B cell (primary cell): ENCODE results near the gene RALY. TPM values are rescaled to one million over a fixed set of nuclear protein-coding genes. Genes with fewer than 3 reads are reported as not detected.

Experiments
- ATAC-seq: fragments of 200-7000 bp; cut with Tn5 transposase; one replicate; pipeline ENCODE4 v1.10.0; 2021; ENCODE audit warnings: low read depth, mild to moderate bottlenecking, moderate number of reproducible peaks, moderate library complexity
- CTCF ChIA-PET: fragments of 350-600 bp; sonication (Branson Sonifier 250); formaldehyde crosslinking; loops from one replicate; lab custom pipeline; 2021; ENCODE audit warnings: antibody characterized with exemption, inconsistent platforms; lab: Charles Lee
- POLR2A ChIA-PET: fragments of 350-600 bp; sonication (Branson Sonifier 250); formaldehyde crosslinking; loops from one replicate; lab custom pipeline; 2021; ENCODE audit warnings: antibody characterized with exemption; lab: Charles Lee
- DNase-seq: peaks from one replicate; pipeline ENCODE4 v3.0.0; 2013
- H2AFZ ChIP-seq: 2 replicates; pipeline ENCODE4 v1.6.1; 2012; ENCODE audit warnings: mild to moderate bottlenecking, low read depth, low read length; ENCODE audit not compliant: insufficient read depth, poor library complexity, severe bottlenecking
- H3K27ac ChIP-seq, 2 donors: 1 replicate in 1 of 2; 2 replicates in 1 of 2; pipeline ENCODE4 v1.5.1; 2012 to 2013; ENCODE audit warnings: low read length in 2 of 2, mild to moderate bottlenecking in 2 of 2, moderate library complexity in 1 of 2
- H3K27me3 ChIP-seq, 4 experiments: fragments of 200-600 bp in 1 of 4; sonication (generic) in 1 of 4; replicated peaks in 1 of 4; 1 replicate in 2 of 4; 2 replicates in 2 of 4; pipeline versions ENCODE4 v1.6.1 to v1.7.0; 2013 to 2016; ENCODE audit warnings: low read length in 3 of 4, mild to moderate bottlenecking in 2 of 4, mixed read lengths in 1 of 4, moderate library complexity in 1 of 4; ENCODE audit not compliant: insufficient read depth in 4 of 4, control insufficient read depth in 3 of 4; ENCODE audit errors: control extremely low read depth in 1 of 4
- H3K36me3 ChIP-seq, 2 experiments: replicated peaks in 1 of 2; 1 replicate in 1 of 2; 2 replicates in 1 of 2; pipeline versions ENCODE4 v1.6.1 to v1.7.1; 2013; ENCODE audit warnings: low read length in 1 of 2; ENCODE audit not compliant: insufficient read depth in 2 of 2, control insufficient read depth in 1 of 2; ENCODE audit errors: control extremely low read depth in 1 of 2, extremely low read depth in 1 of 2
- H3K4me1 ChIP-seq, 2 donors: fragments of 200-600 bp in 1 of 2; sonication (generic) in 1 of 2; 1 replicate in 1 of 2; 2 replicates in 1 of 2; pipeline versions ENCODE4 v1.5.1 to v1.6.1; 2013 to 2017; ENCODE audit warnings: low read length in 2 of 2; ENCODE audit not compliant: control insufficient read depth in 2 of 2, insufficient read depth in 2 of 2
- H3K4me2 ChIP-seq: replicated peaks from 2 replicates; pipeline ENCODE3; 2012; ENCODE audit warnings: mild to moderate bottlenecking, low read depth, low read length; ENCODE audit not compliant: poor library complexity, severe bottlenecking
- H3K4me3 ChIP-seq, 5 experiments: fragments of 200-600 bp in 1 of 5; sonication (generic) in 1 of 5; 1 replicate in 3 of 5; 2 replicates in 2 of 5; pipeline versions ENCODE4 v1.5.1 to v1.7.0; 2011 to 2016; ENCODE audit warnings: low read length in 4 of 5, mild to moderate bottlenecking in 4 of 5, low read depth in 2 of 5, control low read depth in 1 of 5, moderate library complexity in 1 of 5; ENCODE audit not compliant: insufficient read depth in 1 of 5; ENCODE audit errors: control extremely low read depth in 1 of 5, extremely low read depth in 1 of 5
- H3K79me2 ChIP-seq: fragments of 200-600 bp; sonication (generic); one replicate; pipeline ENCODE4 v1.6.0; 2016; ENCODE audit warnings: low read length; ENCODE audit not compliant: control insufficient read depth, insufficient read depth
- H3K9ac ChIP-seq: fragments of 200-600 bp; sonication (generic); 2 replicates; pipeline ENCODE4 v1.6.1; 2017; ENCODE audit warnings: mild to moderate bottlenecking, low read length, moderate library complexity
- H3K9me3 ChIP-seq, 3 donors: one replicate each; pipeline versions ENCODE4 v1.6.1 to v1.7.1; 2013; ENCODE audit warnings: low read length in 2 of 3; ENCODE audit not compliant: control insufficient read depth in 2 of 3, insufficient read depth in 1 of 3; ENCODE audit errors: control extremely low read depth in 1 of 3
- H4K20me1 ChIP-seq: 2 replicates; pipeline ENCODE4 v1.6.0; 2012; ENCODE audit warnings: mild to moderate bottlenecking, low read length; ENCODE audit not compliant: insufficient read depth, control insufficient read depth, poor library complexity, severe bottlenecking
- H3K27ac Mint-ChIP-seq: one replicate; pipeline ENCODE4 v1.8.0; 2021; ENCODE audit warnings: mixed read lengths
- H3K27me3 Mint-ChIP-seq: one replicate; pipeline ENCODE4 v1.8.0; 2021; ENCODE audit warnings: mixed read lengths
- H3K4me1 Mint-ChIP-seq: one replicate; pipeline ENCODE4 v1.8.0; 2021; ENCODE audit warnings: mixed read lengths
- H3K4me3 Mint-ChIP-seq: one replicate; pipeline ENCODE4 v1.8.0; 2021; ENCODE audit warnings: mixed read lengths
- H3K9me3 Mint-ChIP-seq: one replicate; pipeline ENCODE4 v1.8.0; 2022; ENCODE audit warnings: mixed read lengths; ENCODE audit not compliant: insufficient read depth
- EZH2 ChIP-seq: IDR thresholded peaks from 2 replicates; pipeline ENCODE4 v1.6.1; 2012; ENCODE audit warnings: borderline replicate concordance, low read depth, mild to moderate bottlenecking, moderate library complexity, low read length; ENCODE audit not compliant: insufficient read depth, poor library complexity, severe bottlenecking
- WGBS: methylation state at CpG from one replicate; pipeline ENCODE4 v1.1.5; 2013; ENCODE audit warnings: missing lambda C conversion rate; ENCODE audit not compliant: insufficient coverage; 5-methylcytosine and 5-hydroxymethylcytosine counted together
- intact Hi-C: fragments of 100-400 bp; cut with micrococcal nuclease; formaldehyde crosslinking; loops from one replicate; pipeline ENCODE4 v1.10.0; 2022
- polyA plus RNA-seq: library from polyadenylated mRNA; depleted of rRNA; stranded (reverse); fragments of >200 nt; gene quantifications from 2 replicates; pipeline ENCODE4 v1.2.3, GENCODE V29; 2012
- total RNA-seq, 2 donors: library from RNA; stranded (reverse); fragments of 120-200 nt in 1 of 2; gene quantifications; 1 replicate in 1 of 2; 2 replicates in 1 of 2; pipeline versions ENCODE4 v1.2.3 to v1.2.4, GENCODE V29; 2013 to 2022
- TF ChIP-seq, protein P1 (sequence below): fragments of 200-600 bp; IDR thresholded peaks from one replicate; pipeline ENCODE4 v1.8.0; 2022; ENCODE audit warnings: antibody characterized with exemption, mild to moderate bottlenecking

Gene RALY
- total and polyA plus RNA-seq, 2 donors (not counting 1 experiment from before 2014, with no cell fraction given) = 89.8 to 94.4 TPM

- no peak overlapping the region for H3K4me2 ChIP-seq
- peaks cover 62% of the 10 kb centered on the region for H3K4me1 Mint-ChIP-seq
- no peaks in the 10 kb centered on the region for H3K27me3 Mint-ChIP-seq
- H4K20me1 ChIP-seq = peaks cover 99% of the 10 kb centered on the region
- H3K9ac ChIP-seq = no peak overlapping the region
- TF ChIP-seq EZH2 = no peak
- TF ChIP-seq, protein P1, sequence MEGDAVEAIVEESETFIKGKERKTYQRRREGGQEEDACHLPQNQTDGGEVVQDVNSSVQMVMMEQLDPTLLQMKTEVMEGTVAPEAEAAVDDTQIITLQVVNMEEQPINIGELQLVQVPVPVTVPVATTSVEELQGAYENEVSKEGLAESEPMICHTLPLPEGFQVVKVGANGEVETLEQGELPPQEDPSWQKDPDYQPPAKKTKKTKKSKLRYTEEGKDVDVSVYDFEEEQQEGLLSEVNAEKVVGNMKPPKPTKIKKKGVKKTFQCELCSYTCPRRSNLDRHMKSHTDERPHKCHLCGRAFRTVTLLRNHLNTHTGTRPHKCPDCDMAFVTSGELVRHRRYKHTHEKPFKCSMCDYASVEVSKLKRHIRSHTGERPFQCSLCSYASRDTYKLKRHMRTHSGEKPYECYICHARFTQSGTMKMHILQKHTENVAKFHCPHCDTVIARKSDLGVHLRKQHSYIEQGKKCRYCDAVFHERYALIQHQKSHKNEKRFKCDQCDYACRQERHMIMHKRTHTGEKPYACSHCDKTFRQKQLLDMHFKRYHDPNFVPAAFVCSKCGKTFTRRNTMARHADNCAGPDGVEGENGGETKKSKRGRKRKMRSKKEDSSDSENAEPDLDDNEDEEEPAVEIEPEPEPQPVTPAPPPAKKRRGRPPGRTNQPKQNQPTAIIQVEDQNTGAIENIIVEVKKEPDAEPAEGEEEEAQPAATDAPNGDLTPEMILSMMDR = no peak
- ATAC-seq (no peak), DNase-seq (no peak)
- no CpG with 5 or more reads among the region's 4 CpGs for WGBS
- ChIA-PET CTCF (no interaction called here), POLR2A (no interaction called here)
- H3K36me3 ChIP-seq = peaks cover 8 to 20% of the 10 kb centered on the region in 2 experiments
- H3K79me2 ChIP-seq = peaks cover 97% of the 10 kb centered on the region
- no peak overlapping the region for H3K27ac Mint-ChIP-seq
- intact Hi-C loops = no loop called here
- no peaks in the 10 kb centered on the region for H3K27me3 ChIP-seq
- no peaks in the 10 kb centered on the region for H3K9me3 Mint-ChIP-seq
- H3K27ac ChIP-seq = no peak overlapping the region
- H3K9me3 ChIP-seq = no peaks in the 10 kb centered on the region
- peaks cover 5 to 14% of the 10 kb centered on the region in 2 donors for H3K4me1 ChIP-seq
- H3K4me3 ChIP-seq = no peak overlapping the region
- no peak overlapping the region for H2AFZ ChIP-seq
- no peak overlapping the region for H3K4me3 Mint-ChIP-seq
Measured at GRCh38 chr20:34041226-34041625, 47.5 kb downstream of the RALY start.

- no peak overlapping the region for H2AFZ ChIP-seq
- no peak overlapping the region for H3K27ac ChIP-seq
- H3K27ac Mint-ChIP-seq = no peak overlapping the region
- no peak overlapping the region for H3K4me2 ChIP-seq
- H3K9me3 Mint-ChIP-seq = no peaks in the 10 kb centered on the region
- H3K4me3 Mint-ChIP-seq = no peak overlapping the region
- H3K27me3 Mint-ChIP-seq = no peaks in the 10 kb centered on the region
- peaks cover under 1 to 5% of the 10 kb centered on the region in 2 donors for H3K4me1 ChIP-seq
- peaks cover 100% of the 10 kb centered on the region for H4K20me1 ChIP-seq
- intact Hi-C loops = no loop called here
- WGBS = 69% methylated on average over 3 of the region's 4 CpGs
- H3K79me2 ChIP-seq = peaks cover 97% of the 10 kb centered on the region
- TF ChIP-seq, protein P1 = no peak
- no peak for TF ChIP-seq EZH2
- H3K4me3 ChIP-seq = no peak overlapping the region
- DNase-seq = no peak
- POLR2A ChIA-PET = no interaction called here
- no peak for ATAC-seq
- no peaks in the 10 kb centered on the region for H3K27me3 ChIP-seq
- CTCF ChIA-PET = interaction anchor here (1.4 kb wide), 1 partner anchor 87 kb away, joined by 3 read pairs; no protein-coding TSS in a partner anchor
- H3K36me3 ChIP-seq = peaks cover 10 to 20% of the 10 kb centered on the region in 2 experiments
- peaks cover 56% of the 10 kb centered on the region for H3K4me1 Mint-ChIP-seq
- H3K9ac ChIP-seq = no peak overlapping the region
- H3K9me3 ChIP-seq = no peaks in the 10 kb centered on the region
Measured at GRCh38 chr20:34042262-34042661, 48.6 kb downstream of the RALY start.
